SU-DHL-6 (cell line): ENCODE results near the gene SNTG2.

Experiments used
- EZH2phosphoT487 ChIP-seq: fragments of 200-600 bp; sonication (generic), shearing (Covaris generic); conservative IDR thresholded peaks from 2 replicates; pipeline ENCODE4 v1.6.1; 2018; ENCODE audit warnings: mild to moderate bottlenecking, antibody characterized with exemption, low read length, moderate library complexity, mixed read lengths
- TF ChIP-seq, protein P1 (sequence below): fragments of 200-600 bp; sonication (generic); IDR thresholded peaks from one replicate; pipeline ENCODE4 v1.5.1; 2017; ENCODE audit warnings: antibody characterized with exemption, mild to moderate bottlenecking, low read length, moderate library complexity; ENCODE audit not compliant: insufficient read depth, poor library complexity, severe bottlenecking

DNA sequence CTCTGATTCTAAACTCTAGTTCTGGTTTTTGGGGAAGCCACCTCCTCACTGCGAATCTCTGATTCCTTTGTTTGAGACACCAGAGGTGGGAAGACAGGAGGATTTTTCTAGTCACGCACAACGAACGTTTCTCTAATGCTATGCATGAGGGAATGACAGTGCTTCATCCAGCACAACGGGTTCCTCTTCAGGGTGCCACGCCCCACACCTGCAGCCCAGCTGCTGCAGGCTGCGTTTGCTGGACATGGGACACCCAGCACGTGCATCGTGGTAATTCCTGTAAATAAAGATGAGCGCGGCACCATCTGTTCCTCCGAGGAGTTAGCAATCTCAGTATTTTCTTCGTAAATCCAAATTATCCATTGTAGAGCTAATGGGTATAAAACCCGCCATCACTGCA, 425.1 kb downstream of the SNTG2 start:
- TF ChIP-seq, protein P1, sequence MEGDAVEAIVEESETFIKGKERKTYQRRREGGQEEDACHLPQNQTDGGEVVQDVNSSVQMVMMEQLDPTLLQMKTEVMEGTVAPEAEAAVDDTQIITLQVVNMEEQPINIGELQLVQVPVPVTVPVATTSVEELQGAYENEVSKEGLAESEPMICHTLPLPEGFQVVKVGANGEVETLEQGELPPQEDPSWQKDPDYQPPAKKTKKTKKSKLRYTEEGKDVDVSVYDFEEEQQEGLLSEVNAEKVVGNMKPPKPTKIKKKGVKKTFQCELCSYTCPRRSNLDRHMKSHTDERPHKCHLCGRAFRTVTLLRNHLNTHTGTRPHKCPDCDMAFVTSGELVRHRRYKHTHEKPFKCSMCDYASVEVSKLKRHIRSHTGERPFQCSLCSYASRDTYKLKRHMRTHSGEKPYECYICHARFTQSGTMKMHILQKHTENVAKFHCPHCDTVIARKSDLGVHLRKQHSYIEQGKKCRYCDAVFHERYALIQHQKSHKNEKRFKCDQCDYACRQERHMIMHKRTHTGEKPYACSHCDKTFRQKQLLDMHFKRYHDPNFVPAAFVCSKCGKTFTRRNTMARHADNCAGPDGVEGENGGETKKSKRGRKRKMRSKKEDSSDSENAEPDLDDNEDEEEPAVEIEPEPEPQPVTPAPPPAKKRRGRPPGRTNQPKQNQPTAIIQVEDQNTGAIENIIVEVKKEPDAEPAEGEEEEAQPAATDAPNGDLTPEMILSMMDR, result no peak
- TF ChIP-seq EZH2phosphoT487, result no peak
